NCI-H2081 (cell line): Measurements from ENCODE around the gene ARHGAP8.
"Not testable (repeated sequence)": the region's sequence is repeated elsewhere in the genome, so short reads cannot be mapped to it uniquely, and the experiment has no call there.

Experiments used
- DNase-seq, 2 experiments: peaks; one replicate each; lab custom pipeline; 2025; lab: John Stamatoyannopoulos, UW

Gene ARHGAP8

GRCh38 chr22:44765571-44766285 lies 13.4 kb downstream of the ARHGAP8 start:
- DNase-seq = no peak

GRCh38 chr22:44773082-44773481 lies 20.7 kb downstream of the ARHGAP8 start:
- DNase-seq = no peak

- no peak for DNase-seq
Observed at GRCh38 chr22:44775862-44776261, 23.5 kb downstream of the ARHGAP8 start.

GRCh38 chr22:44776605-44777363 lies 24.4 kb downstream of the ARHGAP8 start:
- DNase-seq = peak in 1 of 2 experiments; percentile 15

DNA sequence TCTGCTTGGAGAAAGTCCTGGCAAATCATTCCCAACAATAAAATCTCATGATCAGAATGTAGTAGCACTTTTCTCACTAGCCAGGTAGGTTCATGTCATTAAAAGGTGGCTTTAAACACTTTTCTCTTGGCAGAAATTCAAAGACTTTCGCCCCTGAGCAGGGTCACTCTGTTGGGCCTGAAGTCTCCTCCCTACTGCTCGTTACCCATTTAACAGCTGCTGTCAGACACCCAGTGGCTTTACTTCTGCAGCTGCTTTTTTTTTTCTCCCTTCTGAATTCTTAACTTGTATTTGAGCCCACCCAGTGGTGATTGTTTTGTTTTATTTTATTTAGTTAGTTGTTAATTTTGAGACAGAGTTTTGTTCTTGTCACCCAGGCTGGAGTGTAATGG lies 25.0 kb downstream of the ARHGAP8 start:
- DNase-seq = peak in 1 of 2 experiments; percentile 6

DNA sequence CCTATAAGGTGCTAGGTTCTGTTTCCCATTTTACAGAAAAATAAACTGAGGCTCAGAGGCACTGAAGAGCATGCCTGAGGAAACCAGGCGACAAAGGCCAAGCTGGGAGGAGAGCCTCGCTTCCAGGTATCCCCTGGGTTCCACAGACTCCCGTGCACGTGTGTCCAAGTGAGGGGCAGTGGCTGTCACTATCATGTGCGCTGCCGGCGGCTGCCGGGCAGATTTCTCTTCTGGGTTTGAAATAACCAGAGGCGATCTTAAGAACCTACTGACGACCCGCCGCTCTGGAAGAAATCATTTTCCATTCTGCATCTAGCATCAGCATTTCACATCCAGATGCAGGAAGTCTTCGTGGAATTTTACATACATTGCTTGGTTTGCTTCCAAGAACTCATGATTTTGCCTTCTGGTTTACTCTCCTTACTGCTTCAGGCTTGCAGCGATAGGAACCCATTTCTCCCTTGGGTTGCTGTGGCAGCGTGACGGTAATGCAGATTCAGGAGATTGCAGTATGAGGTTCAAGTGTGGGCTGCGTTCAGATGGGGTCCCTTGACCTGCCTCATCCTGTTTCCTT lies 28.6 kb downstream of the ARHGAP8 start:
- no peak for DNase-seq

DNA sequence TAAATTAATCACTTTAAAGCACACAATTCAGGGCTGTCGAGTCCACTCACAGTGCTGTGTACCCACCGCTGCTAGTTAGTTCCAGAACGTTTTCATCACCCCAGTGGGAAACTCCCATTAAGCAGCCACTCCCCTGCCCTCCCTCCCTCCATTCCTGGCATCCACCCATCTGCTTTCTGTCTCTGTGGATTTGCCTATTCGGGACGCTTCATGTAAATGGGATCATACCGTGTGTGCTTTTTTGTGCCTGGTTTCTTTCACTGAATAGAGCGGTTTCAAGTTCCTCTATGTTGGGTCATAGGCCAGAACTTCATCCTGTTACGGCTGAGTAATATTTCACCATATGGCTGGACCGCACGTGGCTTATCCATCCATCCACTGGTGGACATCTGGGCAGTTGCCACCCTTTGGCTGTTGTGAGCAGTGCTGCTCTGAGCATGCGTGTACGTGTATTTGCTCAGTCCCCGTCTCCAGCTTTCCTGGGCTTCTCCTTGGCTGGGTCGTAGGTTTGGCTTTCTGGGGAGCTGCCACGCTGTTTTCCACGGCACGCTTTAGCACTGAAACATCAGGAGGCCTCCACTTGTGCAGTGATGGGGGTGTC lies 30.1 kb downstream of the ARHGAP8 start:
- DNase-seq = peak; percentile 8 to 44

GRCh38 chr22:44783091-44783490 lies 30.7 kb downstream of the ARHGAP8 start:
- DNase-seq = no peak

GRCh38 chr22:44783581-44783980 lies 31.2 kb downstream of the ARHGAP8 start:
- no peak for DNase-seq

DNA sequence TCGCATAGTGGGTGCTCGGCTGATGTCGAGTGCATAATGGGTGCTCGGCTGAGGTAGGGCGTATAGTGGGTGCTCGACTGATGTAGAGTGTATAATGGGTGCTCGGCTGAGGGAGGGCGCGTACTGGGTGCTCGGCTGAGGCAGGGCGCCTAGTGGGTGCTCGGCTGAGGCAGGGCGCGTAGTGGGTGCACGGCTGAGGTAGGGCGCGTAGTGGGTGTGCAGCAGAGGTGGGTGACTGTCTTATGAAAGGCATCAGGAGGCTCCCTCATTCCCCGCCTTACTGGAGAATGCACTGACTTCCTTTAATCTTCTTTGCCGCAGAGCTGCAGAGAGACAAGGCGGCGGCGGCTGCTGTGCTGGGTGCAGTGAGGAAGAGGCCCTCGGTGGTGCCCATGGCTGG lies 33.8 kb downstream of the ARHGAP8 start:
- DNase-seq = no peak

- no peak for DNase-seq
Observed at GRCh38 chr22:44786610-44787009, 34.2 kb downstream of the ARHGAP8 start.

GRCh38 chr22:44787832-44788231 lies 35.5 kb downstream of the ARHGAP8 start:
- no peak for DNase-seq

GRCh38 chr22:44793106-44793505 lies 40.7 kb downstream of the ARHGAP8 start:
- no peak for DNase-seq

- no peak for DNase-seq
Observed at GRCh38 chr22:44793506-44794172, 41.3 kb downstream of the ARHGAP8 start.

- DNase-seq = no peak
Observed at GRCh38 chr22:44795701-44796630, 43.6 kb downstream of the ARHGAP8 start.

DNA sequence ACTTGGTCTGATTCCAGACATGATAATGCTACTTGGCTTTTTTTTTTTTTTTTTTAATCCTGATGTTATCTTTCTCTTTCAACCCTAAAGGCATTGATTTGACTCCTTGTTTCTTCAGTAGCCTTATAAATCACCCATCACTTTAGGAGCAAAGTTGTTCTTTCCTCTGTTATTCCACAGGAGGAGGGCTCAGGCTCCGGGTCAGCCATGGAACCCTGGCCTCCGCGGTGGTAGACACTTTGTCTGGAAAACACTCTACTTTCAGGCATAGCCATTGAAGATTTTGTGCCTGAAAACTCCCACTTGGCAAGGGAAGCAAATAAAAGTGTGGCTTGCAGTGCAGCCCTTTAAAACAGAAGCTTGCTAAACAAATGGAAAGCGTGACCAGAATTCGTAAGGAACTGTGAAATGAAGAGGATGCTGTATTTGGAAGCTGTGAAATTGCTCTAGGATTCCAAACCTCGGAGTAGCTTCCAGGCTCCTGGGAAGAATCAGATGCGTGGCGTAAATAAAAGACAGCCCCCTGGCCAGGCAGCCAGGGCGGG lies 44.9 kb downstream of the ARHGAP8 start:
- no peak for DNase-seq

- no peak for DNase-seq
Observed at GRCh38 chr22:44799077-44799945, 46.9 kb downstream of the ARHGAP8 start.

GRCh38 chr22:44799946-44800634 lies 47.7 kb downstream of the ARHGAP8 start:
- DNase-seq = not testable (repeated sequence)

- DNase-seq = no peak
Observed at GRCh38 chr22:44801476-44801875, 49.1 kb downstream of the ARHGAP8 start.
